D721Med (cell line): ENCODE data around the gene SF3B3.

Source experiments
- DNase-seq: peaks from one replicate; pipeline ENCODE4 v3.0.0; 2011; ENCODE audit warnings: low spot score; ENCODE audit not compliant: insufficient read length
- FAIRE-seq: peaks from 2 replicates; lab custom pipeline; 2011; peaks lifted over from hg19 to GRCh38; lab: Jason Lieb, UNC
- TF ChIP-seq, protein P1 (sequence below): IDR thresholded peaks from 2 replicates; pipeline ENCODE4 v1.5.1; 2012; ENCODE audit warnings: mild to moderate bottlenecking, control low read depth; ENCODE audit not compliant: insufficient read depth; ENCODE audit errors: missing control alignments

Gene SF3B3

DNA sequence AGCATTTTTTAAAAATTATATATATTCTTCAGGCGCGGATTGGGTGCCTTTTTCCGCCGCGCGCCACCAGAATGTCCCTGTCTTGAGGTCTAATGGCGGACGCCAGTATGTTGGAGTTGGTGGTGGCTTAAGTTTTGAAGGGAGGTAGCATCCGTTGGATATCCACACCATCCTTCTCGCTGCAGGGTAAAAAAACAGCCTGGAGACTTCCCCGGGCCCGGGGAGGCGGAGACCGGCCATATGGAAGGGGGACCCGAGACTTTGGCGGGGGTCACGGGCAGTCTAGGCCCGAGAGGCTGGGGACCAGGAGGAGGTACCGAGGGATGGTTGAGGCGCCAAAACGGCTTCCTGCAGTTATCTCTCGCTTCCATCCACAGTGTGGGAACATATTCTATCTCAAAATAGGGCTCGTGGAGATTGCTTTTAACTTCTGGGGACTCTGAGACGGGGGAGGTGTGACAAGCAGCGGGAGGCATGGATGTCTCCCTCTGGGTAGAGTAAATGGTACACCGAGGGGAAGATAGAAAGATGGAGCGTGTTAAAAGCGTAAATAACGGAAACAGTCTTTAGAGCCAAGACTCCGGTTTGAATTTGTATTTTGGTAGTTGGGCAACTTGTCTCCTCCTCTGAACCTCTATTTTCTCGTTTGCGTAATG is at the start of gene SF3B3:
Gene SF3B3 (plus strand): TSS at position 74 of the 656 bp plus-strand sequence. CDS start 2,841 bp downstream, outside the sequence.
- TF ChIP-seq, protein P1, sequence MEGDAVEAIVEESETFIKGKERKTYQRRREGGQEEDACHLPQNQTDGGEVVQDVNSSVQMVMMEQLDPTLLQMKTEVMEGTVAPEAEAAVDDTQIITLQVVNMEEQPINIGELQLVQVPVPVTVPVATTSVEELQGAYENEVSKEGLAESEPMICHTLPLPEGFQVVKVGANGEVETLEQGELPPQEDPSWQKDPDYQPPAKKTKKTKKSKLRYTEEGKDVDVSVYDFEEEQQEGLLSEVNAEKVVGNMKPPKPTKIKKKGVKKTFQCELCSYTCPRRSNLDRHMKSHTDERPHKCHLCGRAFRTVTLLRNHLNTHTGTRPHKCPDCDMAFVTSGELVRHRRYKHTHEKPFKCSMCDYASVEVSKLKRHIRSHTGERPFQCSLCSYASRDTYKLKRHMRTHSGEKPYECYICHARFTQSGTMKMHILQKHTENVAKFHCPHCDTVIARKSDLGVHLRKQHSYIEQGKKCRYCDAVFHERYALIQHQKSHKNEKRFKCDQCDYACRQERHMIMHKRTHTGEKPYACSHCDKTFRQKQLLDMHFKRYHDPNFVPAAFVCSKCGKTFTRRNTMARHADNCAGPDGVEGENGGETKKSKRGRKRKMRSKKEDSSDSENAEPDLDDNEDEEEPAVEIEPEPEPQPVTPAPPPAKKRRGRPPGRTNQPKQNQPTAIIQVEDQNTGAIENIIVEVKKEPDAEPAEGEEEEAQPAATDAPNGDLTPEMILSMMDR: no peak
- DNase-seq (no peak), FAIRE-seq (no peak)

DNA sequence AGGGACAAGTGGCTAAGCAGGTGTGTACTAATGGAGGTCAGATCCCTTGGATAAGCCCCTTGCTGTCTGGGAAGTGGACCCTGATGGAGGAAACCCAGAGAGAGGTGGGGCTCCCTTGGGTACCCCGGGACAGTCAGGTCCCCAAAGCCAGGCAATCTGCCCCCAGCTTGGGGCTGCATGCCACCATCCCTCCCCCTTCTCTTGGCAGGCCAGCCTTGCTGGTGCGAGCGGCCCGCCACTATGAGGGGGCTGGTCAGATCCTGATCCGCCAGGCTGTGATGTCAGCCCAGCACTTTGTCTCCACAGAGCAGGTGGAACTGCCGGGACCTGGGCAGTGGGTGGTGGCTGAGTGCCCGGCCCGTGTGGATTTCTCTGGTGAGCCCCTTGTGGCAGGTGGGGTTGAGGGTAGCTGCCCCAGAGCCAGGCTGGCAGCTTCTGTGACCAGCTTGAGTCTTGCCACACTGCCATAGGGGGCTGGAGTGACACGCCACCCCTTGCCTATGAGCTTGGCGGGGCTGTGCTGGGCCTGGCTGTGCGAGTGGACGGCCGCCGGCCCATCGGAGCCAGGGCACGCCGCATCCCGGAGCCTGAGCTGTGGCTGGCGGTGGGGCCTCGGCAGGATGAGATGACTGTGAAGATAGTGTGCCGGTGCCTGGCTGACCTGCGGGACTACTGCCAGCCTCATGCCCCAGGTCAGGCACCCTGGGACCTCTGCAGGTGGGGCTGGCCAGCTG is 49.1 kb upstream of the SF3B3 start:
- no peak for FAIRE-seq
- DNase-seq: no peak
- TF ChIP-seq, protein P1: no peak

DNA sequence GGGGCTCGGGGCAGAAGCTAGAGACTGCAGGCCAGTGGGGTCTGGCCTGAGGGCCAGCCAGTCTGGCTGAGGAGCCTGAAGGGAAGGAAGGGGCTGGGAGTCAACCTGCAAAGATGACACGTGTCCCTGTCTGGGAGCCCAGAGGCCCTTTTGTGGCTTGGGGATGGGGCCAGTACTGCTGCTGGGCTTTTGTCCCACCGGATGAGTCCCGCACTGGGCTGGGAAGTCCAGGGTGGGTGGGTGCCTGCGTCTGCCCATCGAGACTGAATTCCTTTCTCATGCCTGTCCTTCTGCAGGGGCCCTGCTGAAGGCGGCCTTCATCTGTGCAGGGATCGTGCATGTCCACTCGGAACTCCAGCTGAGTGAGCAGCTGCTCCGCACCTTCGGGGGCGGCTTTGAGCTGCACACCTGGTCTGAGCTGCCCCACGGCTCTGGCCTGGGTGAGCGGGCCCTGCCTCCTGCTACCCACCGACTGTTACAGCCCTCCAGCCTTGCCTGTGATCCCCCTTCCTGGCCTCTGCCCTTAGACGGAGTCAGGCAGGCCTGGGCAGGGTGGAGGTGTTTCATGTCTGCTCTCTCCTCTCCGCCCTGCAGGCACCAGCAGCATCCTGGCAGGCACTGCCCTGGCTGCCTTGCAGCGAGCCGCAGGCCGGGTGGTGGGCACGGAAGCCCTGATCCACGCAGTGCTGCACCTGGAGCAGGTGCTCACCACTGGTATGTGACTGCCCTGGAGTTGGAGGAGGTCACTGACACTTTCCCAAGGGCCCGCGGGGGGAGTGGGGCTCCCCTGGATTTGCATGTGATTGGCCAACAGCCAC is 48.4 kb upstream of the SF3B3 start:
- TF ChIP-seq, protein P1: no peak
- FAIRE-seq: no peak
- no peak for DNase-seq

DNA sequence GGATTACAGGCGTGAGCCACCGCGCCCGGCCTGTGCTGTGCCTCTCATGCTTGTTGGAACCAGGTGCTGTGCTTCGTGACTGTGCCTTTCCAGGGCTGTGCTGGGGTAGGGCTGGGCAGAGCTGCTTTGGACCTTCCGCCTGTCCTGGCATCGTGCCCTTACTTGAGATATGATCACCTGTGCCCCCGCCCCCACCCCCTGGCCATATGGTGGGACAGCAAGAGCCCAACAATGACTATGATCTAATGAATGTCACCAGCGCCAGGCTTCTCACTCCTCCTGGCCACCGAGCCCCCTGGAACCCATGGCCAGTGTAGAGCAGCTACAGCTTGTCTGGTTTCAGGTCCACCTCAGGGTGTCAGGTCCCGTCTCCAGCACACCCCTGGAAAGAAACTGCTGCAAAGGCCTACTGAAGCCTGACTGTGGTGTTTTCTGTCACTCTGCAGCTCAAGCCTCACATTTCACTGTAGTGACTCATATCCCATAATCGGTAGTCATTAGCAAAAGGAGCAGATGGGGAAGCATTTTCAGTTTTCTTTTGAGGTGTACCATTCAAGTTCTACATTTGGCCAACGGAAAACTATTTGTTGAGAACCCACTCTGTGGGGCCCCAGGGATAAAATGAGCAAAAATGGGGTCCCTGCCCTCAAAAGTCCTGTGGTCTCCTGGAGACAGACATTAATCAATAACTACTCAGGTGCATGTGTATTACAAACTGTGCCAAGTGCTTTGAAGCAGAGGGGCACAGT is 47.2 kb upstream of the SF3B3 start:
- TF ChIP-seq, protein P1: no peak
- DNase-seq: no peak
- no peak for FAIRE-seq

DNA sequence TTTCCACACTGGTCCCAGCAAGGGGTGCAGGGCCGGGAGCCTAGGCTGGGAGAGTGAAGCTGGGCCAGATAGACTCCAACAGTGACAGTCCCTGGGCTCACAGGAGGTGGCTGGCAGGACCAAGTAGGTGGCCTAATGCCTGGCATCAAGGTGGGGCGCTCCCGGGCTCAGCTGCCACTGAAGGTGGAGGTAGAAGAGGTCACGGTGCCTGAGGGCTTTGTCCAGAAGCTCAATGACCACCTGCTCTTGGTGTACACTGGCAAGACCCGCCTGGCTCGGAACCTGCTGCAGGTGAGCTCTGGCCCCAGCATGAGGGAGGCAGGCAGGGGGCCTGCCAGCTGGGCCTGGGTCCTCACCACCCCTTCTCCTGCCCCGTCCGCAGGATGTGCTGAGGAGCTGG is 45.4 kb upstream of the SF3B3 start:
- DNase-seq (no peak), FAIRE-seq (no peak)
- TF ChIP-seq, protein P1: no peak

DNA sequence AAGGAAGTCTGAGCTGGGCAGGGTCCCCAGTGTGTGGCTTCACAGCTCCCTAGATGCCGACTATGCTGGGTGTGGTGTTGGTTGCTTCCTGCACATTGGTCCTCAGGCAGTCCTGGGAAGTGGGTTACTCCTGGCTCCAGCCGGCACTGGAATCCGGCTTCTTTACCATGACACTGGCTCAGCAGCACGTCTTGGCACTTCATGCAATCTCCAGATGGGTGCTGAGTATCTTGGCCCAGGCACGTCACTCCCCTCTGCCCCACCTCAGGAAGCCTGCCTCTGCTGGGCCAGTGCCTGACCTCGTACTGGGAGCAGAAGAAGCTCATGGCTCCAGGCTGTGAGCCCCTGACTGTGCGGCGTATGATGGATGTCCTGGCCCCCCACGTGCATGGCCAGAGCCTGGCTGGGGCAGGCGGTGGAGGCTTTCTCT is 44.7 kb upstream of the SF3B3 start:
- no peak for DNase-seq
- TF ChIP-seq, protein P1: no peak
- no peak for FAIRE-seq
